ENCODE measurements around the gene SENP8. TPM values are rescaled to one million over a fixed set of nuclear protein-coding genes. Genes with fewer than 3 reads are reported as not detected.

Gene SENP8
- polyA plus RNA-seq, 4 donors, result 0.81 to 3.9 (median 1.4) TPM

- Histone ChIP-seq H3K4me1 (ENCODE audit: control insufficient read depth in 3 of 3, insufficient read depth in 2 of 3, low read depth in 1 of 3, low read length in 2 of 3) (peaks cover 0 to 8% (median 2%) of the 10 kb centered on the region in 3 donors), H3K27me3 (ENCODE audit: control insufficient read depth in 3 of 3, insufficient read depth in 3 of 3, low read length in 3 of 3) (no peaks in the 10 kb centered on the region), H3K4me3 (ENCODE audit: low read depth in 1 of 3, low read length in 3 of 3) (no peak overlapping the region), H3K27ac (ENCODE audit: low read depth in 1 of 3, low read length in 2 of 3) (no peak overlapping the region), H3K9me3 (ENCODE audit: control insufficient read depth in 2 of 2, insufficient read depth in 1 of 2, low read depth in 1 of 2, low read length in 1 of 2) (no peaks in the 10 kb centered on the region), H3K36me3 (ENCODE audit: control insufficient read depth in 3 of 3, insufficient read depth in 2 of 3, low read depth in 1 of 3, low read length in 3 of 3) (no peaks in the 10 kb centered on the region)
- FAIRE-seq (no peak), DNase-seq (no peak)
- WGBS, 3 donors, result 96% methylated on average over 7 of the region's 7 CpGs
Measured at GRCh38 chr15:72154316-72154715, 36.1 kb downstream of the SENP8 start.

GRCh38 chr15:72155003-72155621 lies 36.9 kb downstream of the SENP8 start:
- no peaks in the 10 kb centered on the region for H3K27me3 ChIP-seq (ENCODE audit: control insufficient read depth in 3 of 3, insufficient read depth in 3 of 3, low read length in 3 of 3)
- 6 to 39% (median 24%) methylated on average over 14 of the region's 14 CpGs for WGBS, 3 donors
- peaks cover 0 to 8% (median 2%) of the 10 kb centered on the region in 3 donors for H3K4me1 ChIP-seq (ENCODE audit: control insufficient read depth in 3 of 3, insufficient read depth in 2 of 3, low read depth in 1 of 3, low read length in 2 of 3)
- no peaks in the 10 kb centered on the region for H3K9me3 ChIP-seq (ENCODE audit: control insufficient read depth in 2 of 2, insufficient read depth in 1 of 2, low read depth in 1 of 2, low read length in 1 of 2)
- peak overlapping the region in 1 of 3 donors; percentile 71 for H3K27ac ChIP-seq (ENCODE audit: low read depth in 1 of 3, low read length in 2 of 3)
- H3K4me3 ChIP-seq (ENCODE audit: low read depth in 1 of 3, low read length in 3 of 3), result peak overlapping the region in 2 of 3 donors; percentile 44 to 47
- DNase-seq (peak; percentile 57 to 75), FAIRE-seq (no peak)
- no peaks in the 10 kb centered on the region for H3K36me3 ChIP-seq (ENCODE audit: control insufficient read depth in 3 of 3, insufficient read depth in 2 of 3, low read depth in 1 of 3, low read length in 3 of 3)

- Histone ChIP-seq H3K4me3 (ENCODE audit: low read depth in 1 of 3, low read length in 3 of 3) (peak overlapping the region; percentile 16 to 47 (median 44)), H3K4me1 (ENCODE audit: control insufficient read depth in 3 of 3, insufficient read depth in 2 of 3, low read depth in 1 of 3, low read length in 2 of 3) (peaks cover 0 to 8% (median 2%) of the 10 kb centered on the region in 3 donors), H3K27ac (ENCODE audit: low read depth in 1 of 3, low read length in 2 of 3) (peak overlapping the region in 1 of 3 donors; percentile 71), H3K27me3 (ENCODE audit: control insufficient read depth in 3 of 3, insufficient read depth in 3 of 3, low read length in 3 of 3) (no peaks in the 10 kb centered on the region), H3K36me3 (ENCODE audit: control insufficient read depth in 3 of 3, insufficient read depth in 2 of 3, low read depth in 1 of 3, low read length in 3 of 3) (peaks cover 0 to 5% (median 0%) of the 10 kb centered on the region in 3 donors), H3K9me3 (ENCODE audit: control insufficient read depth in 2 of 2, insufficient read depth in 1 of 2, low read depth in 1 of 2, low read length in 1 of 2) (no peaks in the 10 kb centered on the region)
- peak; percentile 91 for DNase-seq
- no peak for FAIRE-seq
- 2 to 11% (median 6%) methylated on average over 19 of the region's 19 CpGs for WGBS, 3 donors
Measured at GRCh38 chr15:72155635-72156616, 37.7 kb downstream of the SENP8 start.

- WGBS, 3 donors, result 88 to 93% (median 90%) methylated on average over 2 of the region's 2 CpGs
- Histone ChIP-seq H3K4me3 (ENCODE audit: low read depth in 1 of 3, low read length in 3 of 3) (no peak overlapping the region), H3K27ac (ENCODE audit: low read depth in 1 of 3, low read length in 2 of 3) (no peak overlapping the region), H3K27me3 (ENCODE audit: control insufficient read depth in 3 of 3, insufficient read depth in 3 of 3, low read length in 3 of 3) (no peaks in the 10 kb centered on the region), H3K4me1 (ENCODE audit: control insufficient read depth in 3 of 3, insufficient read depth in 2 of 3, low read depth in 1 of 3, low read length in 2 of 3) (peaks cover 0 to 8% (median 2%) of the 10 kb centered on the region in 3 donors), H3K9me3 (ENCODE audit: control insufficient read depth in 2 of 2, insufficient read depth in 1 of 2, low read depth in 1 of 2, low read length in 1 of 2) (no peaks in the 10 kb centered on the region), H3K36me3 (ENCODE audit: control insufficient read depth in 3 of 3, insufficient read depth in 2 of 3, low read depth in 1 of 3, low read length in 3 of 3) (peaks cover 0 to 11% (median 0%) of the 10 kb centered on the region in 3 donors)
- FAIRE-seq, result no peak
- no peak for DNase-seq
Measured at GRCh38 chr15:72156928-72157327, 38.7 kb downstream of the SENP8 start.

GRCh38 chr15:72160696-72161245 lies 42.6 kb downstream of the SENP8 start:
- FAIRE-seq, result no peak
- 80 to 91% (median 90%) methylated on average over 5 of the region's 5 CpGs for WGBS, 3 donors

GRCh38 chr15:72161361-72162132 lies 43.3 kb downstream of the SENP8 start:
- FAIRE-seq (no peak), DNase-seq (peak in 1 of 2 donors; percentile 14)
- Histone ChIP-seq H3K4me3 (ENCODE audit: low read depth in 1 of 3, low read length in 3 of 3) (no peak overlapping the region), H3K36me3 (ENCODE audit: control insufficient read depth in 3 of 3, insufficient read depth in 2 of 3, low read depth in 1 of 3, low read length in 3 of 3) (peaks cover 0 to 29% (median 0%) of the 10 kb centered on the region in 3 donors), H3K27me3 (ENCODE audit: control insufficient read depth in 3 of 3, insufficient read depth in 3 of 3, low read length in 3 of 3) (no peaks in the 10 kb centered on the region), H3K9me3 (ENCODE audit: control insufficient read depth in 2 of 2, insufficient read depth in 1 of 2, low read depth in 1 of 2, low read length in 1 of 2) (no peaks in the 10 kb centered on the region), H3K27ac (ENCODE audit: low read depth in 1 of 3, low read length in 2 of 3) (no peak overlapping the region), H3K4me1 (ENCODE audit: control insufficient read depth in 3 of 3, insufficient read depth in 2 of 3, low read depth in 1 of 3, low read length in 2 of 3) (no peaks in the 10 kb centered on the region)
- WGBS, 3 donors, result 72 to 86% (median 79%) methylated on average over 7 of the region's 7 CpGs

More at GRCh38 chr15:72160696-72161245, 42.6 kb downstream of the SENP8 start:
- H3K4me1 ChIP-seq (ENCODE audit: control insufficient read depth in 3 of 3, insufficient read depth in 2 of 3, low read depth in 1 of 3, low read length in 2 of 3), result no peaks in the 10 kb centered on the region
- H3K27ac ChIP-seq (ENCODE audit: low read depth in 1 of 3, low read length in 2 of 3), result no peak overlapping the region
- no peak for DNase-seq
- no peaks in the 10 kb centered on the region for H3K27me3 ChIP-seq (ENCODE audit: control insufficient read depth in 3 of 3, insufficient read depth in 3 of 3, low read length in 3 of 3)
- no peak overlapping the region for H3K4me3 ChIP-seq (ENCODE audit: low read depth in 1 of 3, low read length in 3 of 3)
- H3K36me3 ChIP-seq (ENCODE audit: control insufficient read depth in 3 of 3, insufficient read depth in 2 of 3, low read depth in 1 of 3, low read length in 3 of 3), result peaks cover 0 to 26% (median 0%) of the 10 kb centered on the region in 3 donors
- no peaks in the 10 kb centered on the region for H3K9me3 ChIP-seq (ENCODE audit: control insufficient read depth in 2 of 2, insufficient read depth in 1 of 2, low read depth in 1 of 2, low read length in 1 of 2)

- WGBS, 3 donors, result 86 to 96% (median 87%) methylated on average over 4 to 5 of the region's 5 CpGs
- H3K4me1 ChIP-seq (ENCODE audit: control insufficient read depth in 3 of 3, insufficient read depth in 2 of 3, low read depth in 1 of 3, low read length in 2 of 3), result no peaks in the 10 kb centered on the region
- no peaks in the 10 kb centered on the region for H3K9me3 ChIP-seq (ENCODE audit: control insufficient read depth in 2 of 2, insufficient read depth in 1 of 2, low read depth in 1 of 2, low read length in 1 of 2)
- H3K27me3 ChIP-seq (ENCODE audit: control insufficient read depth in 3 of 3, insufficient read depth in 3 of 3, low read length in 3 of 3), result no peaks in the 10 kb centered on the region
- H3K4me3 ChIP-seq (ENCODE audit: low read depth in 1 of 3, low read length in 3 of 3), result no peak overlapping the region
- FAIRE-seq (no peak), DNase-seq (no peak)
- H3K27ac ChIP-seq (ENCODE audit: low read depth in 1 of 3, low read length in 2 of 3), result no peak overlapping the region
- H3K36me3 ChIP-seq (ENCODE audit: control insufficient read depth in 3 of 3, insufficient read depth in 2 of 3, low read depth in 1 of 3, low read length in 3 of 3), result peaks cover 0 to 34% (median 0%) of the 10 kb centered on the region in 3 donors
Measured at GRCh38 chr15:72162569-72162968, 44.4 kb downstream of the SENP8 start.

Data from small intestine (tissue), 7 donors.